Measurements from ENCODE around the gene EVA1A.

Gene EVA1A

DNA sequence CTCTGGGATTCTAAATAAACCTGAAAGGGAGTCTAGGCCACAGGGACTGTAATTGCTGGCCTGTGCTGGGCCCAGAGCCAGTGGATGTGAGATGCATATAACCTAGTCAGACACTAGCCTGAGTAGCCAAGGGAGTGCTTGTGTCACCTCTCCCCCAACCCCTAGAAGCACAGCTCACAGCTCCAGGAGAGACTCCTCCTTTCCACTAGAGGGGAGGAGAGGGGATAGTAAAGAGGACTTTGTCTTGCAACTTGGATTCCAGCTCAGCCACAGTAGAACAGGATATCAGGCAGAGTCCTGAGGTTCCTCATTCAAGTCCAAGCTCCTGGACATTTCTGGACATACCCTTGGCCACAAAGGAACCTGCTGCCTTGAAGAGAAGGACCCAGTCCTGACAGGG is 18.4 kb upstream of the EVA1A start:
- TF ChIP-seq, protein P1, sequence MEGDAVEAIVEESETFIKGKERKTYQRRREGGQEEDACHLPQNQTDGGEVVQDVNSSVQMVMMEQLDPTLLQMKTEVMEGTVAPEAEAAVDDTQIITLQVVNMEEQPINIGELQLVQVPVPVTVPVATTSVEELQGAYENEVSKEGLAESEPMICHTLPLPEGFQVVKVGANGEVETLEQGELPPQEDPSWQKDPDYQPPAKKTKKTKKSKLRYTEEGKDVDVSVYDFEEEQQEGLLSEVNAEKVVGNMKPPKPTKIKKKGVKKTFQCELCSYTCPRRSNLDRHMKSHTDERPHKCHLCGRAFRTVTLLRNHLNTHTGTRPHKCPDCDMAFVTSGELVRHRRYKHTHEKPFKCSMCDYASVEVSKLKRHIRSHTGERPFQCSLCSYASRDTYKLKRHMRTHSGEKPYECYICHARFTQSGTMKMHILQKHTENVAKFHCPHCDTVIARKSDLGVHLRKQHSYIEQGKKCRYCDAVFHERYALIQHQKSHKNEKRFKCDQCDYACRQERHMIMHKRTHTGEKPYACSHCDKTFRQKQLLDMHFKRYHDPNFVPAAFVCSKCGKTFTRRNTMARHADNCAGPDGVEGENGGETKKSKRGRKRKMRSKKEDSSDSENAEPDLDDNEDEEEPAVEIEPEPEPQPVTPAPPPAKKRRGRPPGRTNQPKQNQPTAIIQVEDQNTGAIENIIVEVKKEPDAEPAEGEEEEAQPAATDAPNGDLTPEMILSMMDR (IDR thresholded peaks at IDR 0.05; ENCODE audit: borderline replicate concordance, extremely low read depth, low read length, poor library complexity, severe bottlenecking), result no peak
- TF ChIP-seq EZH2 (IDR thresholded peaks at IDR 0.05; ENCODE audit: borderline replicate concordance, low read depth, low read length, severe bottlenecking), result no peak
- H3K36me3 ChIP-seq (ENCODE audit: insufficient read depth, low read length), result no peaks in the 10 kb centered on the region
- H3K9ac ChIP-seq (ENCODE audit: low read depth, low read length), result no peak overlapping the region
- no peak overlapping the region for H3K4me3 ChIP-seq (ENCODE audit: low read depth in 1 of 2, low read length in 2 of 2)
- H3K4me1 ChIP-seq (ENCODE audit: insufficient read depth, low read length), result peaks cover 10% of the 10 kb centered on the region
- no peaks in the 10 kb centered on the region for H3K79me2 ChIP-seq (ENCODE audit: insufficient read depth, low read length)
- no peaks in the 10 kb centered on the region for H3K9me3 ChIP-seq (ENCODE audit: insufficient read depth, low read length, severe bottlenecking)
- DNase-seq, result no peak
- H2AFZ ChIP-seq (ENCODE audit: low read depth, low read length), result 0 out of 2 replicates have a peak overlapping the region, but pooled peaks have one; percentile 29
- H3K4me2 ChIP-seq (ENCODE audit: insufficient read depth, low read length), result no peak overlapping the region
- no peaks in the 10 kb centered on the region for H3K27me3 ChIP-seq (ENCODE audit: insufficient read depth, low read length, poor library complexity)
- H4K20me1 ChIP-seq (ENCODE audit: insufficient read depth, low read length), result no peaks in the 10 kb centered on the region
- 0 out of 2 replicates have a peak overlapping the region, but pooled peaks have one; percentile 7 for H3K27ac ChIP-seq (ENCODE audit: low read length)
- no peak for ATAC-seq (ENCODE audit: insufficient read depth, low read depth)

DNA sequence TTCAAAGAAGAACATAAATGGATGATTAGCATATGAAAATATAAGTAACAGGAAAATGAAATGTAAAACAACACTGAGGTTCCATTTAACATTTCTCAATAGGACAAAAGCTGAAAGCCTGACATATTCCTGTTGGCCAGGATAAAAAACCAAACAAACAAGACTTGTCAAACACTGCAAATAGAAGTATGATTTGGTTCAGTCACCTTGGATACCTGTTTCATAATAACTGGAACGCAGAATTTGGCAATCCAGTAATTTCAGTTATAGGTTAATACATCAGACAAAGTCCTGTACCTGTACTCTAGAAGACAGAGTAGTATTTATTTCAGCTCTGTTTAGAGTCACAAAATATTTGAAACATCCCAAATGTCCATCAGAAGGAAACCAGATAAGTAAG is 16.5 kb upstream of the EVA1A start:
- Histone ChIP-seq H3K36me3 (ENCODE audit: insufficient read depth, low read length) (no peaks in the 10 kb centered on the region), H3K4me2 (ENCODE audit: insufficient read depth, low read length) (no peak overlapping the region), H3K27ac (ENCODE audit: low read length) (no peak overlapping the region), H3K9me3 (ENCODE audit: insufficient read depth, low read length, severe bottlenecking) (no peaks in the 10 kb centered on the region), H3K4me3 (ENCODE audit: low read depth in 1 of 2, low read length in 2 of 2) (no peak overlapping the region), H3K4me1 (ENCODE audit: insufficient read depth, low read length) (peaks cover 29% of the 10 kb centered on the region), H2AFZ (ENCODE audit: low read depth, low read length) (no peak overlapping the region), H4K20me1 (ENCODE audit: insufficient read depth, low read length) (no peaks in the 10 kb centered on the region), H3K79me2 (ENCODE audit: insufficient read depth, low read length) (no peaks in the 10 kb centered on the region), H3K27me3 (ENCODE audit: insufficient read depth, low read length, poor library complexity) (no peaks in the 10 kb centered on the region), H3K9ac (ENCODE audit: low read depth, low read length) (no peak overlapping the region)
- TF ChIP-seq EZH2 (IDR thresholded peaks at IDR 0.05; ENCODE audit: borderline replicate concordance, low read depth, low read length, severe bottlenecking), result no peak
- TF ChIP-seq, protein P1 (IDR thresholded peaks at IDR 0.05; ENCODE audit: borderline replicate concordance, extremely low read depth, low read length, poor library complexity, severe bottlenecking), result no peak
- DNase-seq (no peak), ATAC-seq (ENCODE audit: insufficient read depth, low read depth) (no peak)

DNA sequence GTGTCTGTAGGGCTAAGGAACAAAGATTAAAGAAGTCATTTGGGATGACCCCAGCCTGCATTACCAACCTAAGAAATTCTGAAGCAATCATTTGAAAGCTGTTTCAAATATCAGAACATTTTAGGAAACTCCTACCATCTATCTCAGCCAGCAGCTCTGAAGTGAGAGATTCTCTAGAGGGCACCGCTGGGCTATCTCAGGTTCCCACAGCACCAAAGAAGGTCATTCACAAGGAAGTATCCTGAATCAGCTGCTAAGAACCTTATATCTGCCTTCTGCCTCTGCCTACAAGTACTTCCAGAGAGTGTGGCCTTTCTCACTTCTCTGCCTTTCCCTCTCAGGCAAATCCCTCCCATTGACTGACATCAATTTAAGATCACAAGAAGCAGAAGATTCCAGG is 13.4 kb upstream of the EVA1A start:
- Histone ChIP-seq H3K9me3 (ENCODE audit: insufficient read depth, low read length, severe bottlenecking) (no peaks in the 10 kb centered on the region), H3K9ac (ENCODE audit: low read depth, low read length) (peak overlapping the region; percentile 24; the same call in 1 of the 2 replicates), H3K27me3 (ENCODE audit: insufficient read depth, low read length, poor library complexity) (no peaks in the 10 kb centered on the region), H4K20me1 (ENCODE audit: insufficient read depth, low read length) (no peaks in the 10 kb centered on the region), H3K27ac (ENCODE audit: low read length) (peak overlapping the region; percentile 85), H3K36me3 (ENCODE audit: insufficient read depth, low read length) (no peaks in the 10 kb centered on the region), H3K79me2 (ENCODE audit: insufficient read depth, low read length) (peaks cover 7% of the 10 kb centered on the region; the same call in 1 of the 2 replicates), H3K4me1 (ENCODE audit: insufficient read depth, low read length) (peaks cover 61% of the 10 kb centered on the region), H3K4me3 (ENCODE audit: low read depth in 1 of 2, low read length in 2 of 2) (no peak overlapping the region), H3K4me2 (ENCODE audit: insufficient read depth, low read length) (peak overlapping the region; percentile 18; the same call in 1 of the 2 replicates), H2AFZ (ENCODE audit: low read depth, low read length) (peak overlapping the region; percentile 34)
- ATAC-seq (ENCODE audit: insufficient read depth, low read depth) (no peak), DNase-seq (no peak)
- TF ChIP-seq EZH2 (IDR thresholded peaks at IDR 0.05; ENCODE audit: borderline replicate concordance, low read depth, low read length, severe bottlenecking), result no peak
- TF ChIP-seq, protein P1 (IDR thresholded peaks at IDR 0.05; ENCODE audit: borderline replicate concordance, extremely low read depth, low read length, poor library complexity, severe bottlenecking), result peak; percentile 39
